GM18907 (cell line): ENCODE results near the gene TUBGCP2.

Experiments used
- ATAC-seq: cut with Tn5 transposase; IDR thresholded peaks from one replicate; pipeline ENCODE4 v1.9.1; 2021; ENCODE audit warnings: mild to moderate bottlenecking, moderate library complexity; ENCODE audit not compliant: unreplicated experiment

The TUBGCP2 gene

GRCh38 chr10:133306941-133307379 is 1.7 kb downstream of the TUBGCP2 start:
- ATAC-seq, result no peak

- no peak for ATAC-seq
Observed at GRCh38 chr10:133306097-133306476, 2.6 kb downstream of the TUBGCP2 start.

GRCh38 chr10:133303206-133303605 is 5.5 kb downstream of the TUBGCP2 start:
- ATAC-seq, result no peak

GRCh38 chr10:133302230-133302629 is 6.4 kb downstream of the TUBGCP2 start:
- ATAC-seq, result no peak

GRCh38 chr10:133299738-133300137 is 8.9 kb downstream of the TUBGCP2 start:
- ATAC-seq, result no peak

- ATAC-seq, result no peak
Observed at GRCh38 chr10:133299224-133299623, 9.4 kb downstream of the TUBGCP2 start.

- no peak for ATAC-seq
Observed at GRCh38 chr10:133298466-133298865, 10.2 kb downstream of the TUBGCP2 start.

GRCh38 chr10:133297504-133297903 is 11.2 kb downstream of the TUBGCP2 start:
- ATAC-seq, result no peak

GRCh38 chr10:133295426-133296320 is 13.0 kb downstream of the TUBGCP2 start:
- ATAC-seq, result no peak

GRCh38 chr10:133294189-133294588 is 14.5 kb downstream of the TUBGCP2 start:
- no peak for ATAC-seq

- ATAC-seq, result no peak
Observed at GRCh38 chr10:133293810-133294119, 14.9 kb downstream of the TUBGCP2 start.

GRCh38 chr10:133292919-133293809 is 15.5 kb downstream of the TUBGCP2 start:
- ATAC-seq, result no peak

GRCh38 chr10:133289761-133290160 is 18.9 kb downstream of the TUBGCP2 start:
- no peak for ATAC-seq

GRCh38 chr10:133287832-133288500 is 20.7 kb downstream of the TUBGCP2 start:
- no peak for ATAC-seq

GRCh38 chr10:133286366-133286765 is 22.3 kb downstream of the TUBGCP2 start:
- no peak for ATAC-seq

- no peak for ATAC-seq
Observed at GRCh38 chr10:133285217-133285616, 23.5 kb downstream of the TUBGCP2 start.

- no peak for ATAC-seq
Observed at GRCh38 chr10:133283931-133284330, 24.7 kb downstream of the TUBGCP2 start.

- ATAC-seq, result no peak
Observed at GRCh38 chr10:133282846-133283390, 25.8 kb downstream of the TUBGCP2 start.

GRCh38 chr10:133281628-133282372 is 26.9 kb downstream of the TUBGCP2 start:
- no peak for ATAC-seq

- ATAC-seq, result no peak
Observed at GRCh38 chr10:133281084-133281483, 27.6 kb downstream of the TUBGCP2 start.
